Parathyroid adenoma (tissue), 2 donors: Measurements from ENCODE around the gene PIEZO2.

ENCODE experiments used
- H2AFZ ChIP-seq: fragments of 300-600 bp; sonication (generic); one replicate; pipeline ENCODE4 v1.7.0; 2017; ENCODE audit warnings: antibody characterized with exemption, mild to moderate bottlenecking
- H3K27ac ChIP-seq: fragments of 300-600 bp; sonication (generic); one replicate; pipeline ENCODE4 v1.7.0; 2017
- H3K27me3 ChIP-seq: fragments of 300-600 bp; sonication (generic); one replicate; pipeline ENCODE4 v1.7.0; 2017; ENCODE audit warnings: low read length; ENCODE audit not compliant: control insufficient read depth, insufficient read depth
- H3K36me3 ChIP-seq: fragments of 300-600 bp; sonication (generic); one replicate; pipeline ENCODE4 v1.7.0; 2017; ENCODE audit warnings: low read length; ENCODE audit not compliant: control insufficient read depth, insufficient read depth
- H3K4me1 ChIP-seq: fragments of 300-600 bp; sonication (generic); one replicate; pipeline ENCODE4 v1.7.0; 2017; ENCODE audit warnings: control low read depth
- H3K4me2 ChIP-seq: fragments of 300-600 bp; sonication (generic); one replicate; pipeline ENCODE4 v1.7.0; 2017; ENCODE audit warnings: low read length
- H3K4me3 ChIP-seq: fragments of 300-600 bp; sonication (generic); one replicate; pipeline ENCODE4 v1.7.0; 2017; ENCODE audit warnings: low read depth, low read length
- H3K79me2 ChIP-seq: fragments of 300-600 bp; sonication (generic); one replicate; pipeline ENCODE4 v1.7.0; 2017; ENCODE audit warnings: control low read depth
- H3K9ac ChIP-seq: fragments of 300-600 bp; sonication (generic); one replicate; pipeline ENCODE4 v1.7.0; 2017; ENCODE audit warnings: mild to moderate bottlenecking
- H3K9me3 ChIP-seq: fragments of 300-600 bp; sonication (generic); one replicate; pipeline ENCODE4 v1.7.0; 2017; ENCODE audit warnings: low read length; ENCODE audit not compliant: control insufficient read depth
- TF ChIP-seq, protein P1 (sequence below): fragments of 300-600 bp; sonication (generic); IDR thresholded peaks from one replicate; pipeline ENCODE4 v1.7.0; 2017; ENCODE audit warnings: antibody characterized with exemption, mild to moderate bottlenecking
- donor health status: primary hyperparathyroidism.

Gene PIEZO2

DNA sequence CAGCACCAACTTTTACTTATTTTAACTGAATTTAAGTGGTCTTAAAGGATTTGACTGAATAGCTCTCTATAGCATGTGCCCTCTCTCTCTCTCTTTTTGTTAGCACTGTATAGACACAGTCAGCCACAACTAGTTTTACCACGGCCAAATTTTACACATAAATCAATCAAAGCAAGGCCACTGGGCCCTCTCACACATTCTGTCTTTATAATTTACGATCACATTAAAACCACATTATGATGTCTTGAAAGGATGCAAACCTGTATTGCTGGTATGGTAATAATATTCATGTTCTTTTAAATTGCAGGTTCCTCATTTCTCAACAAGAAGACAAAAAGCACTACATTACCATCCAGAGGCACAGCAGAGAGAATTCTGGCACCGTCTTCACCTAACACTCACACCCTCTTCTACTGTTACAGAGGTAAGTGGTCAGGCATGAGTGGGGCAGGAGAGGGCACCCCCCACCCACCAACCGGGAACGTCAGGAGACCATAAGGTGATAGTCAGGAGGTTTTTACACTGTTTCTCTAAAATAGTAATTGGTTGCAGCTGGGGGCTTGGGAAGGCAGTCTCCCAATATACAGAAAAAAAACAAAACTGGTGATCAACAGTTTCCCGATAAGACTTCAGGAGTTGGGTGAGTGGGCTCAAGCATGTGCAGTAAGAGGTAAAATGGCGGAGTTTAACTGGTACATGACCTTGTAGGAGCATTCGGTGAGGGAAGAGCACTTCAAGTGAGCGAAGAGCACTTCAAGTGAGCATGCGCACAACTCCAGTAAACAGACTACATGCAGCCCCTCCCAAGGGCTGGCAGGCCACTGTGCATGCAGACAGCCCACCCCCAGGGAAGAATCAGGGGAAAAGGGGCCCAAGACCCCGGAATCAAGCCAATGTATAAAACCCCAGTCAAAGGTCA, 296.7 kb downstream of the PIEZO2 start:
- TF ChIP-seq, protein P1, sequence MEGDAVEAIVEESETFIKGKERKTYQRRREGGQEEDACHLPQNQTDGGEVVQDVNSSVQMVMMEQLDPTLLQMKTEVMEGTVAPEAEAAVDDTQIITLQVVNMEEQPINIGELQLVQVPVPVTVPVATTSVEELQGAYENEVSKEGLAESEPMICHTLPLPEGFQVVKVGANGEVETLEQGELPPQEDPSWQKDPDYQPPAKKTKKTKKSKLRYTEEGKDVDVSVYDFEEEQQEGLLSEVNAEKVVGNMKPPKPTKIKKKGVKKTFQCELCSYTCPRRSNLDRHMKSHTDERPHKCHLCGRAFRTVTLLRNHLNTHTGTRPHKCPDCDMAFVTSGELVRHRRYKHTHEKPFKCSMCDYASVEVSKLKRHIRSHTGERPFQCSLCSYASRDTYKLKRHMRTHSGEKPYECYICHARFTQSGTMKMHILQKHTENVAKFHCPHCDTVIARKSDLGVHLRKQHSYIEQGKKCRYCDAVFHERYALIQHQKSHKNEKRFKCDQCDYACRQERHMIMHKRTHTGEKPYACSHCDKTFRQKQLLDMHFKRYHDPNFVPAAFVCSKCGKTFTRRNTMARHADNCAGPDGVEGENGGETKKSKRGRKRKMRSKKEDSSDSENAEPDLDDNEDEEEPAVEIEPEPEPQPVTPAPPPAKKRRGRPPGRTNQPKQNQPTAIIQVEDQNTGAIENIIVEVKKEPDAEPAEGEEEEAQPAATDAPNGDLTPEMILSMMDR, result no peak
- H3K79me2 ChIP-seq, result no peaks in the 10 kb centered on the region

DNA sequence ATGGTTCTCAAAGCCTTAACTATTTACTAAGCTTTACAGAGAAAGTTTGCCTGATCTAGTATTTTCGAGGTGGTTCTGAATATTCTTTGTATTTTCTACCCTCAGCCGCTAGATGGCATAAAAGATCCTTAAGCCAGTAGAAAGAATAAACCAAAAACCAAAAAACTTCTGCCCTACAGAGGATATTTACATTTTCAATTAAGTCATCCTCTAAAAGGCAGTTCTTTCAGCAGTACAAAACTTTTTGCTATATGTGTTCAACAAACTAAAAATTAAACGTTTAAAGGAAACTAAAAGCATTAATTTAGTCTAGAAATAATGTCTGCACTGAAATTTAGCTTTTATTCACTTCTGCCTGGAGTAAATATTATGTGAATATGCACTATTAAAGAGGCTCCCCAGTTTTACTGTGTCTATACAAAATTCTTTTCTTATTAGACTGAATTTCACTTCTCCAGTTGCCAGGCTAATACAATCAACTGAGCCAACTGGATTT, 297.5 kb downstream of the PIEZO2 start:
- TF ChIP-seq, protein P1, result peak; percentile 75
- no peak overlapping the region for H3K9ac ChIP-seq
- no peaks in the 10 kb centered on the region for H3K79me2 ChIP-seq
- H3K4me2 ChIP-seq, result no peak overlapping the region
- H3K36me3 ChIP-seq, result no peaks in the 10 kb centered on the region
- no peak overlapping the region for H3K4me3 ChIP-seq
- H3K27ac ChIP-seq, result no peak overlapping the region
- no peaks in the 10 kb centered on the region for H3K4me1 ChIP-seq
- H3K27me3 ChIP-seq, result no peaks in the 10 kb centered on the region
- H2AFZ ChIP-seq, result no peak overlapping the region
- H3K9me3 ChIP-seq, result no peaks in the 10 kb centered on the region

More for the DNA sequence above, 296.7 kb downstream of the PIEZO2 start:
- Histone ChIP-seq H3K4me3 (no peak overlapping the region), H3K4me2 (no peak overlapping the region), H2AFZ (no peak overlapping the region), H3K27me3 (no peaks in the 10 kb centered on the region), H3K9me3 (no peaks in the 10 kb centered on the region), H3K36me3 (no peaks in the 10 kb centered on the region), H3K4me1 (no peaks in the 10 kb centered on the region), H3K9ac (no peak overlapping the region), H3K27ac (no peak overlapping the region)

DNA sequence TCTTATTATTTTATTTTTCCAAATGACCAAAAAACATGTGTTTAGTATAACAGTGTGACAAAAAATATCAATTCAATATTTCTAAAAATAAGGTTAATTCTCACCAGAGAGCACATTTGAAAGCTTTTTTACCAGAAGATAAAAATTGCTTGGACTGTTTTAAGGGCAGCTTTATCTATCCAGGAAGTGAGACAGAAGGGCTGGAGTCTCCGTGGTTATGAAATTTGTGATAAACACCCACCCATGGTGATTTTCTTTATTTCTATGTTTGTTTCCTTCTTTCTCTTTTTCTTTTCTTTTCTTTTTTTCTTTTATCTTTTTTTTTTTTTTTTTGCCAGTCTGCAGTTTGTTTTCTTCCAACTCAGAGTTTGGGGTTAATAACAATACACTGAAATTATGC, 298.5 kb downstream of the PIEZO2 start:
- H2AFZ ChIP-seq, result no peak overlapping the region
- no peak overlapping the region for H3K9ac ChIP-seq
- no peaks in the 10 kb centered on the region for H3K4me1 ChIP-seq
- no peaks in the 10 kb centered on the region for H3K27me3 ChIP-seq
- TF ChIP-seq, protein P1, result no peak
- H3K4me3 ChIP-seq, result no peak overlapping the region
- no peak overlapping the region for H3K27ac ChIP-seq
- H3K36me3 ChIP-seq, result no peaks in the 10 kb centered on the region
- no peaks in the 10 kb centered on the region for H3K79me2 ChIP-seq
- H3K4me2 ChIP-seq, result no peak overlapping the region
- H3K9me3 ChIP-seq, result no peaks in the 10 kb centered on the region

DNA sequence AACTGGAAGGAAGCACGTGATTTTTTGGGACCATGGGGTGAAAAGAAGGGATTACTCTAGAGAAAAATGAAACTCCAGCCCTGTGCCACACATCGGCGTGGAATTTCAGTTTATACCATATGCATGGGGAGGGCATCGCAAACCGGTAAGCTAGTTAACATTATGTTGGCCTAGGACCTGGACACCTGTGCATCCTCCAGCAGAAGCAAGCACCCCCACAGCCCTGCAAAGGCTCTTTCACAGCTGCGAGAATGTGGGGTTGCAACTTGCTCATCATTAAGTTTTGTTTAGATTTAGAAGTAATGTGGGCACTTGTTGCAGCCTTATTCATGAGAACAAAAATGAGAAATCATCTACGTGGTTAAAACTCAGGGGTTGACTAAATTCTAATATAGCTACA, 299.2 kb downstream of the PIEZO2 start:
- Histone ChIP-seq H3K9ac (no peak overlapping the region), H3K4me2 (no peak overlapping the region), H2AFZ (no peak overlapping the region), H3K36me3 (no peaks in the 10 kb centered on the region), H3K79me2 (no peaks in the 10 kb centered on the region), H3K27ac (no peak overlapping the region), H3K9me3 (no peaks in the 10 kb centered on the region), H3K27me3 (no peaks in the 10 kb centered on the region), H3K4me1 (no peaks in the 10 kb centered on the region), H3K4me3 (no peak overlapping the region)
- TF ChIP-seq, protein P1, result no peak
